ENCODE data around the gene C1QTNF7.
A peak's percentile ranks its signal among the peaks of the same experiment; 100 is the strongest.

Gene C1QTNF7

DNA sequence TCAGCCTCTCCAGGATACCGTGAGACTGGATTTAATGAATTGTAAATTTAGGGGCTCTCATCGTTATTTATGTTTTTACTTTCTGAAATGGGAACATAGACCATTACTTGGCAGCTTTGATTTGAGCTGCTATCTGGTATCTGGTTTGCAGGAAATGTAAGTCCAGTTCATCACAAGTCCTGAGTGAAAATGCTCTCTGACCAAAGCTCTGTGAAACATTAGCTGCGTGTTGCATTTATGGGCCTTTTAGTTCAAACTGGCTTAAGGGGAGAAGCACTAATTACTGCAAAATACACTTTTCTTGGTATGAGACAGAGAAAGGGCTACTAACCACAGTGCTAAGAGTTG is 42.3 kb downstream of the C1QTNF7 start:
- TF ChIP-seq, protein P1, sequence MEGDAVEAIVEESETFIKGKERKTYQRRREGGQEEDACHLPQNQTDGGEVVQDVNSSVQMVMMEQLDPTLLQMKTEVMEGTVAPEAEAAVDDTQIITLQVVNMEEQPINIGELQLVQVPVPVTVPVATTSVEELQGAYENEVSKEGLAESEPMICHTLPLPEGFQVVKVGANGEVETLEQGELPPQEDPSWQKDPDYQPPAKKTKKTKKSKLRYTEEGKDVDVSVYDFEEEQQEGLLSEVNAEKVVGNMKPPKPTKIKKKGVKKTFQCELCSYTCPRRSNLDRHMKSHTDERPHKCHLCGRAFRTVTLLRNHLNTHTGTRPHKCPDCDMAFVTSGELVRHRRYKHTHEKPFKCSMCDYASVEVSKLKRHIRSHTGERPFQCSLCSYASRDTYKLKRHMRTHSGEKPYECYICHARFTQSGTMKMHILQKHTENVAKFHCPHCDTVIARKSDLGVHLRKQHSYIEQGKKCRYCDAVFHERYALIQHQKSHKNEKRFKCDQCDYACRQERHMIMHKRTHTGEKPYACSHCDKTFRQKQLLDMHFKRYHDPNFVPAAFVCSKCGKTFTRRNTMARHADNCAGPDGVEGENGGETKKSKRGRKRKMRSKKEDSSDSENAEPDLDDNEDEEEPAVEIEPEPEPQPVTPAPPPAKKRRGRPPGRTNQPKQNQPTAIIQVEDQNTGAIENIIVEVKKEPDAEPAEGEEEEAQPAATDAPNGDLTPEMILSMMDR (conservative IDR thresholded peaks at IDR 0.05; ENCODE audit: low read depth, low read length) = no peak
- peak overlapping the region; percentile 62 for H3K4me3 ChIP-seq (ENCODE audit: low read depth, low read length)

DNA sequence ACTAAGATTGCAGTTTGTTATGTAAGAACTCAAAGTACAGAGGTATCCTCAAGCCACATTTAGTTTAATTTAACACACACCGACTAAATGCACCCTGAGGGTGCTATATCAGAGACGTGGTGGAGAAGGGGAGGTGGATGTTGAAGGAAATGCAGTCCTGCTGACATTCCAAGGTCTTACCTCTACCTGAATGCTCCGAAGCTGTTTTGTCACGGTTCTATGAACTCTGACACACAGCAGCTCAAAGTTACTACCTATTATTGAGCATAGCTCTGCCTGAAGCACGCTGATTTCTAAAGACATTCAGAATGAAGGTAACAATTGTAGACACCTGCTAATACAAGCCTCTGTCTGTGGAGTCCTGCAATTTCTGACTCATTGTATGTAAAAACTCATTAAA is 48.6 kb downstream of the C1QTNF7 start:
- H3K4me3 ChIP-seq (ENCODE audit: low read depth, low read length) = no peak overlapping the region
- DNase-seq (ENCODE audit: low read depth) = no peak

More for the DNA sequence above, 42.3 kb downstream of the C1QTNF7 start:
- DNase-seq (ENCODE audit: low read depth) = peak; percentile 40

DNA sequence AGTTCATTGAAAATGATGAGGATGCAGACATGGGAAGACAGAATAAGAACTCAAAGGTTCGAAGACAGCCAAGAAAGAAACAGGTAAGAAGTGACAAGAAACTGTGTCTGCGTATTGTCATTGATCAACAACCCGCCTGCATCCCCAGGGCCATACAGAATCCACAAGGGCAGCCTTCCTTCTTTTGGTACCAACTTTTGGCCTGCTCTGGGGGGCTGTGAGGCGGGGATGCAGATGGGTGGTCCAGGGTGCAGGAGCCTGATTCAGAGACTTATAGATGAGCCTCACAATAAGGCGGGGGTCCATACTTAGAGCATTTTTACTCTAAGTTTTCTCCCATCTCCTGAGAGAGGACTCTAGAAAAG is 50.9 kb downstream of the C1QTNF7 start:
- TF ChIP-seq, protein P1 (conservative IDR thresholded peaks at IDR 0.05; ENCODE audit: low read depth, low read length) = no peak
- no peak overlapping the region for H3K4me3 ChIP-seq (ENCODE audit: low read depth, low read length)

More for the DNA sequence above, 48.6 kb downstream of the C1QTNF7 start:
- TF ChIP-seq, protein P1 (conservative IDR thresholded peaks at IDR 0.05; ENCODE audit: low read depth, low read length) = no peak

DNA sequence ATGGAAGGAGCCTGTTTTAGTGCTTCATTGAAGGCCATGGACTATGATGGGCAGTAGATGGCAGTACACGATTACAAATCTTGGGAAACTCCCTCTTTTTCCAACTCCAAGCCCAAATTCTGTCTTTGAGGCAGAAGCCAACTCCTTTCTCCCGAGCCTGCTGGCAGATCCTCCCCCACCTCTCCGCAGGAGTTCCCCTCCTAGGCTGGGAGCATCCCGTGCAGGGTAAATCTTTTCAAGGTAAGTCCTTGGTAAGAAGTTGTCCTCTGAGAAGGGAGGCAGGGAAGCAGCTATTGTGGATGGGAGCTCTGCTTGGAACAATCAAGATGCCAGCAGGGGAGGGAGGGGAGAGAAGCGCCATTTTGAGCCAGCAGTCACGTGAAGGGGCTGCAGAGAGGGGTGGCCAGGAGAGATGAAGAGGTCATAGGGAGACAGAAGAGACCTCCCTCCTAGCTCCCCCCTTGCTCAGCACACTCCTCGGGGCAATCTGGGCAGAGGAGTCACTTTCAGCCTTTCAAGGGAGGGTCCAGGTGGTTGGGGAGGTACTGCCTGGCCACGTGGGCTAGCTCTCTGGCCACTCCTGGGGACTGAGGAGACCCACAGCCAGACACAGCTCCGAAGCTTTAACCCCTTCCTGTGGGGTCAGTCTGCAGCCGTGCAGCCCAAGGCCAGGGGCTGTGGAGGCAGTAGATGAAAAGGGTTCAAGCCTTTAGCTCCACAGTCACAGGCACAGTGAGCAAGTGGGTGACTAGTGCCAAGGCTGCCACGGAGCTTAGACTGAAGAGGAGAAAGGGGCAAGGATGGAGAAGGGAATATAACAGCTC is 51.5 kb downstream of the C1QTNF7 start:
- TF ChIP-seq, protein P1 (conservative IDR thresholded peaks at IDR 0.05; ENCODE audit: low read depth, low read length) = peak; percentile 79
- DNase-seq (ENCODE audit: low read depth) = peak; percentile 94
- H3K4me3 ChIP-seq (ENCODE audit: low read depth, low read length) = peak overlapping the region; percentile 66

More for the DNA sequence above, 50.9 kb downstream of the C1QTNF7 start:
- DNase-seq (ENCODE audit: low read depth) = no peak

DNA sequence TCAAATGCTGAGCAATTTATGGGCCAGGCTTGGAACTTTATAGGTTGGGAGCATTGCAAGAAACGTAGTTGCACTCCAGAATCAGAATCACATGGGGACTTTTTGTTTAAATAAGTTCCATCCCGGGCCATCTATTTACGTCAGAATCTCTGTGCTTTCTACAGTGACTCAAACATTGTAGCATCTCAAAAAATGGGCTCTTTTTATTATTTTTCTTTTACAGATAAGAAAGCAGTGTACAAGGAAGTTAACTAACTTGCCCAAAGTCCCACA is 52.0 kb downstream of the C1QTNF7 start:
- H3K4me3 ChIP-seq (ENCODE audit: low read depth, low read length) = peak overlapping the region; percentile 66
- DNase-seq (ENCODE audit: low read depth) = peak; percentile 83
- TF ChIP-seq, protein P1 (conservative IDR thresholded peaks at IDR 0.05; ENCODE audit: low read depth, low read length) = no peak

DNA sequence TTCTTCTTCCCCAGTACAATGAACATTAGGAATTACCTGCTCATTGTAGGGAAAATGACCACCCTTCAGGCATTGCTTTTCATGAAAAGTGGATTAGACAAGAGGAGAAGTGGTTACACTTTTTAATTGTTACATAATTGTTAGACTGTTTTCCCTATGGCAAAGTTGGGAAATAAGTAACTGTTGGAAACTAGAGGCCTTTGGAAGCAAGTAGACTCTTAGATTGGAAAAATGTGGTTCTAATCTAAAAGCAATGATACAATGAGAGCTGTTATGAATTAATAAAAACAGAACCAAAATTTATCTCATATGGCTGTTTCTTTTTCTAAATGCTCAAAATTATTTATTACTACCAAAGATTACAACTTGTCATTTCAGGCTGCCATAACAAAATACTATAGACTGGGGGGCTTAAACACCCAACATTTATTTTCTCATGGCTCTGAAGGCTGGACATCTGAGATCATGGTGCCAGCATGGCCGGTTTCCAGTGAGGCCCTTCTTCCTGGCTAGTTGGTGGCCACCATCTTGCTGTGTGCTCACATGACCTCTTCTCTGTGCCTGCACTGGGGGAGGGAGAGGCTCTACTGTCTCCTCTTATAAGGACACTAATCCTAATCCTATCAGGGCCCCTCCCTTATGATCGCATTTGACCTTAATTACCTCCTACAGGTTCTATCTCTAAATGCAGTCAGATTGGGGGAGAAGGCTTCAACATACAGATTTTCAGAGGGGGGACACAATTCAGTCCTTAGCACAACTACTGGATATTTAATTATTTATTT is 54.3 kb downstream of the C1QTNF7 start:
- H3K4me3 ChIP-seq (ENCODE audit: low read depth, low read length) = no peak overlapping the region
- TF ChIP-seq, protein P1 (conservative IDR thresholded peaks at IDR 0.05; ENCODE audit: low read depth, low read length) = no peak
- no peak for DNase-seq (ENCODE audit: low read depth)

Data from choroid plexus epithelial cell (primary cell).